Body of pancreas (tissue), 4 donors: ENCODE measurements around the gene FER. TPM values are rescaled to one million over a fixed set of nuclear protein-coding genes. Genes with fewer than 3 reads are reported as not detected.

Source experiments
- ATAC-seq: fragments of 150-250 bp; one replicate; pipeline ENCODE4 v1.9.1; 2016
- DNase-seq, 4 donors: peaks; one replicate each; pipeline ENCODE4 v3.0.0-alpha.2; 2019
- H3K27ac ChIP-seq, 4 donors: fragments of 200-600 bp; sonication (generic); 1 replicate in 3 of 4; 2 replicates in 1 of 4; pipeline versions ENCODE4 v1.5.1 to v1.6.1; 2016 to 2019; ENCODE audit warnings: mild to moderate bottlenecking in 1 of 4, mixed read lengths in 1 of 4, moderate library complexity in 1 of 4
- H3K27me3 ChIP-seq, 2 donors: fragments of 200-600 bp; sonication (generic); one replicate each; pipeline ENCODE4 v1.6.0; 2016; ENCODE audit warnings: mild to moderate bottlenecking in 1 of 2
- H3K36me3 ChIP-seq, 2 donors: fragments of 200-600 bp; sonication (generic); replicated peaks in 1 of 2; 2 replicates each; pipeline ENCODE4 v1.5.1; 2016; ENCODE audit warnings: low read depth in 2 of 2; ENCODE audit not compliant: insufficient read depth in 1 of 2
- H3K4me1 ChIP-seq: fragments of 200-600 bp; sonication (generic); one replicate; pipeline ENCODE4 v1.6.0; 2016
- H3K4me3 ChIP-seq, 2 donors: fragments of 200-600 bp; sonication (generic); 1 replicate in 1 of 2; 2 replicates in 1 of 2; pipeline ENCODE4 v1.5.1; 2016 to 2019
- H3K9me3 ChIP-seq, 3 donors: fragments of 200-600 bp; sonication (generic); 1 replicate in 2 of 3; 2 replicates in 1 of 3; pipeline ENCODE4 v1.5.1; 2016
- CTCF ChIP-seq, 7 experiments: fragments of 450-650 bp in 4 of 7; fragments of 200-600 bp in 3 of 7; sonication (generic) in 3 of 7; IDR thresholded peaks; one replicate each; pipeline ENCODE4 v1.5.1; 2016 to 2019; ENCODE audit warnings: antibody characterized with exemption in 7 of 7
- POLR2A ChIP-seq, 3 donors: fragments of 450-650 bp; IDR thresholded peaks; one replicate each; pipeline ENCODE4 v1.6.1; 2016; ENCODE audit warnings: antibody characterized with exemption in 3 of 3, mild to moderate bottlenecking in 2 of 3
- WGBS, 2 donors: methylation state at CpG; one replicate each; pipeline ENCODE4 v1.1.5; 2017; 5-methylcytosine and 5-hydroxymethylcytosine counted together
- intact Hi-C: fragments of 100-400 bp; cut with DNase I; formaldehyde crosslinking; loops from one replicate; pipeline ENCODE4 v1.15.1; 2023
- total RNA-seq, 2 donors: library from RNA; depleted of rRNA; stranded (reverse); fragments of >200 nt; gene quantifications; one replicate each; pipeline ENCODE4 v1.1.0, GENCODE V29; 2016

The FER gene
- total RNA-seq, 2 donors from 2014 or later, result 7.9 to 13.2 TPM

GRCh38 chr5:108925073-108925472 is 177.4 kb downstream of the FER start:
- DNase-seq (no peak), ATAC-seq (no peak)
- Histone ChIP-seq H3K9me3 (no peaks in the 10 kb centered on the region), H3K27me3 (no peaks in the 10 kb centered on the region), H3K27ac (no peak overlapping the region), H3K36me3 (no peaks in the 10 kb centered on the region), H3K4me3 (no peak overlapping the region), H3K4me1 (no peaks in the 10 kb centered on the region)
- no peak for TF ChIP-seq CTCF (IDR thresholded peaks at IDR 0.05)
- no peak for TF ChIP-seq POLR2A (IDR thresholded peaks at IDR 0.05)
- intact Hi-C loops, result no loop called here

GRCh38 chr5:108930107-108930506 is 182.4 kb downstream of the FER start:
- 90 to 93% methylated on average over 2 of the region's 3 CpGs for WGBS, 2 donors
- Histone ChIP-seq H3K4me1 (no peaks in the 10 kb centered on the region), H3K27ac (no peak overlapping the region), H3K27me3 (no peaks in the 10 kb centered on the region), H3K9me3 (peaks cover 0 to 6% (median 0%) of the 10 kb centered on the region in 3 donors), H3K36me3 (no peaks in the 10 kb centered on the region), H3K4me3 (no peak overlapping the region)
- no peak for TF ChIP-seq POLR2A (IDR thresholded peaks at IDR 0.05)
- TF ChIP-seq CTCF (IDR thresholded peaks at IDR 0.05), result no peak
- intact Hi-C loops, result no loop called here
- no peak for DNase-seq
- no peak for ATAC-seq

GRCh38 chr5:108935611-108936010 is 187.9 kb downstream of the FER start:
- ATAC-seq (no peak), DNase-seq (no peak)
- Histone ChIP-seq H3K27ac (no peak overlapping the region), H3K4me1 (no peaks in the 10 kb centered on the region), H3K36me3 (no peaks in the 10 kb centered on the region), H3K9me3 (peaks cover 0 to 6% (median 0%) of the 10 kb centered on the region in 3 donors), H3K27me3 (no peaks in the 10 kb centered on the region), H3K4me3 (no peak overlapping the region)
- WGBS, 2 donors, result 86 to 94% methylated on average over 2 of the region's 2 CpGs
- TF ChIP-seq CTCF (IDR thresholded peaks at IDR 0.05) (no peak), POLR2A (IDR thresholded peaks at IDR 0.05) (no peak)
- intact Hi-C loops, result no loop called here

DNA sequence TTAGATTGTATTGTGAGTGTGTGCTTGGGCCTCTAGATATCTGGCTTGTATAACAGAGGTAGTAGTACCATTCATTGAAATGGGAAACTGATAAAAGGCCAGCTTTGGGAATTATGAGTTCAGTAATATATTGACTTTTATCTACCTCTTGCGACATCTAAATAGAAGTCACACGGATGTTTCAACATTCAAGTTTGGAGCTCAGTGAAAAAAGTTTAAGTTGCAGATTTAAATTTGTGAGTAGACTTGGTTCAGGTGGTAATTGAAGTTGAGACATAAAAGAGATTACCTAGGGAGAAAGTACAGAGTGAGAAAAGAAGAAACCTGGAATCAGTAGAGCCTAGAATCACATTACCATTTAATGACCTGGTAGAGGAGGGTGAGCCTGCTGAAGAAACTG is 189.5 kb downstream of the FER start:
- WGBS, 2 donors, result 81 to 84% methylated on average over 2 of the region's 2 CpGs
- Histone ChIP-seq H3K4me1 (no peaks in the 10 kb centered on the region), H3K27ac (no peak overlapping the region), H3K9me3 (peaks cover 0 to 4% (median 0%) of the 10 kb centered on the region in 3 donors), H3K4me3 (no peak overlapping the region), H3K36me3 (no peaks in the 10 kb centered on the region), H3K27me3 (no peaks in the 10 kb centered on the region)
- no peak for ATAC-seq
- TF ChIP-seq CTCF (IDR thresholded peaks at IDR 0.05) (no peak), POLR2A (IDR thresholded peaks at IDR 0.05) (no peak)
- intact Hi-C loops, result no loop called here
- DNase-seq, result no peak

DNA sequence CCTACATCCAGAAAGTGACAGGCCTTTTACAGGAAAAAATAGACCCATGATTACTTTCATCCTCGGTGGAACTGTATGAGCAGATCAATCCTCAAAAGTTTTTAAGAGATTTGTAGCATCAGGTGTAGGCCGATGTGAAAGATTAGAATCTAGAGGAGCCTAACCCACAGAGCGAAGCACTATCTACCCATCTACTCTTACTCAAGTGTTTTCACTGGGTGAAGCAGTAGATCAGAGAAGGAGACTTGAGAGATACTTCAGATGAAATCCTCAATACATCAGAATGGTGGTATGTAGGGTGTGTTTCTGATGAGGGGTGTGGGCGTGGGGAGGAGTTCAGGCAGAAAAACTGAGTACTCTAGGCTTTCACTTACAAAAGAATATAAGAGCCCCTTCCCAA is 192.8 kb downstream of the FER start:
- no peak for TF ChIP-seq POLR2A (IDR thresholded peaks at IDR 0.05)
- no peak for TF ChIP-seq CTCF (IDR thresholded peaks at IDR 0.05)
- no peak overlapping the region for H3K4me3 ChIP-seq
- WGBS, 2 donors, result 86 to 88% methylated on average over 4 of the region's 4 CpGs
- H3K9me3 ChIP-seq, result no peaks in the 10 kb centered on the region
- H3K36me3 ChIP-seq, result no peaks in the 10 kb centered on the region
- ATAC-seq (no peak), DNase-seq (no peak)
- no peaks in the 10 kb centered on the region for H3K4me1 ChIP-seq
- H3K27me3 ChIP-seq, result no peaks in the 10 kb centered on the region
- H3K27ac ChIP-seq, result no peak overlapping the region
- intact Hi-C loops, result no loop called here
